ENCODE measurements around the gene PIK3CA.
"Not testable (repeated sequence)": the region's sequence is repeated elsewhere in the genome, so short reads cannot be mapped to it uniquely, and the experiment has no call there.

PIK3CA gene

GRCh38 chr3:179265875-179266274 is 117.7 kb downstream of the PIK3CA start:
- DNase-seq: no peak

DNA sequence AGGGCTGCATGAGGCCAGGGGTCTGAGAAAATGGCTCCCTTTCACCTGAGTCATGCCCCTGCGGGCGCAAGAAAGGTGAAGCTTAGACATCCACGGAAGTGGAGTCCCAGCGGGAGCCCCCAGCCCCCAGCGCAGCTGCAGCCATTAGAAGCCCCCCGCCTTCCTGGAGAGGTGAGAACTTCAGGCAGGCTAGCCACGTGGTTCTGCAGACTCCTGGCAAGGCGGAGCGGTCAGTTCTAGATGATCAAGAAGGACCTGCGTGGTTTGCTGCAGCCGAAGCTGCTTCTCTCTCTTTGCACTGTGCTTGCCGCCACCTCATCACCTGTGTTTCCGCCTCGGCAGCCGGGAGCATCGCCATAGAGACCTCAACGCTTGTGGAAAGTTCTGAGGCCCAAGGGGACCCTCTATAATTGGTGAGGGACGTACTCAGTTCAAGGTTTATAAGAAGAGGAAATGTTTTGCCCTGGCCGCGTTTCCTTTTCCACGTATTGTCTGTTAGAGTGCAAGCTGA is 118.6 kb downstream of the PIK3CA start:
- no peak for DNase-seq

DNA sequence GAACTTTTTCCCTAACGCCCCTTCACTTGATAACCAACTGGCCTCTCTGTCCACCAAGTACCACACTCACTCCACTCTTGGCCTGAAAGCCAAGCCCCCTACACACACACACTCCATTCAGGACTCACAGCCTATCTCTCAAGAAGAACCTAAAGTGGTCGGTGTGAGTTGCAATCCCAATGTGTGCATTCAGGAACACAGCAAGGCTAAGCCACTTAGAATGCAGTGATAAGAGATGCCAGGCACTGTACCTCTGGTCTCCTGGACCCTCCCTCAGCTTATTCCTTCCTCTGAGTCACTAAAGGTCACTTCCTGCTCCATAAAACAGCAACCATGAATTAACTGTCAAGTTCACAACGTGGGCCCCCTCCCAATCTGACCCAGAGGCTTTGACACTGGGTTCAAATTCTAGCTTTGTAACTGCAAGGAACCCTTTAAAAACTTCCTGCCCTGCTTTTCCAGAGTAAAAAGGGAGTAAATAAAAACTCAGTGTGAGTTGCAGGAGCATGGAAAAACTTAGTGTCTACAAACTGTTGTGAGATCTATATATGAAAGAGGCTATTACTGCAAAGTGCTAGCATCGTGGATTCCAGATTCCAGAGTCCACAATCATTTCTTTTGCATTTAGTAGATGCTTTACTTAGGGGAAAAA is 120.4 kb downstream of the PIK3CA start:
- no peak for DNase-seq

- no peak for DNase-seq
Measured at GRCh38 chr3:179269152-179269707, 121.1 kb downstream of the PIK3CA start.

GRCh38 chr3:179272385-179272784 is 124.2 kb downstream of the PIK3CA start:
- peak; percentile 8 for DNase-seq

- not testable (repeated sequence) for DNase-seq
Measured at GRCh38 chr3:179274434-179274833, 126.3 kb downstream of the PIK3CA start.

DNA sequence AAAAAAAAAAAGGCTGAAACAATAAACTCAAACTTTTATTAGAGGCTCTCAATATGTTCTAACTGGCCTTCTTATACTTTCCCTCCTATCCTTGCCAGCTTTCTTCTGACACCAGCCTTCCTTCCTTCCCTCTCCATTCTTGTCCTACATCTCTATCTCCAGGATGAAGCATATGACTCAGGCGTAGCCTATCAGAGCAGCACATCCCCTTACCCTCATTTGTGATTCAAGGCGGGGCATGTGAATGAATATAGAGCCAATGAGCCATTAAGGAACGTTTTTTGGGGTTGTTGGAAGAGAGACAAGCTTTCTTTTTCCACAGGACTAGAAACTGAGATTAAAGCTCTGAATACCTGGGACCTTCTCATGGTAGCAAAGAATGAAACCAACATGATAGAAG is 127.8 kb downstream of the PIK3CA start:
- DNase-seq: no peak

- no peak for DNase-seq
Measured at GRCh38 chr3:179276743-179277142, 128.6 kb downstream of the PIK3CA start.

DNA sequence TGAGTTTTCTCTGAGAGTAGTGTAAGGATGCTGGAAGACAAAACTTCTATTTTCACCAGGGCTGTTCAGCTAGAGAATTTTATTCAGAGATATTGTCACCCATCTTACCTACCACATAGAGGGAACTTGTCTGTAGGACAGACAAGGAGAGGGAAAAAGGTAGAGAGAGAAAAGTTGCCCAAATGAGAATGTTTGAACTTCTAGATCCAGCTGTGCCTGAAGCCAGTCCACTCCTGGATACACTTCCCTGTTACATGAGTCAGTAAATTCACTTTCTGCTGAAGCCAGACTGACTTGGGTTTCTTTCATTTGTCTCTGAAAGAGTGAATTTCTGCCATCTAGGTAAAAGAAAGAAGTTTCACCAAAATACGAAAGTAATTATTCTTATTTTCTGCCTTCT is 130.0 kb downstream of the PIK3CA start:
- no peak for DNase-seq

DNA sequence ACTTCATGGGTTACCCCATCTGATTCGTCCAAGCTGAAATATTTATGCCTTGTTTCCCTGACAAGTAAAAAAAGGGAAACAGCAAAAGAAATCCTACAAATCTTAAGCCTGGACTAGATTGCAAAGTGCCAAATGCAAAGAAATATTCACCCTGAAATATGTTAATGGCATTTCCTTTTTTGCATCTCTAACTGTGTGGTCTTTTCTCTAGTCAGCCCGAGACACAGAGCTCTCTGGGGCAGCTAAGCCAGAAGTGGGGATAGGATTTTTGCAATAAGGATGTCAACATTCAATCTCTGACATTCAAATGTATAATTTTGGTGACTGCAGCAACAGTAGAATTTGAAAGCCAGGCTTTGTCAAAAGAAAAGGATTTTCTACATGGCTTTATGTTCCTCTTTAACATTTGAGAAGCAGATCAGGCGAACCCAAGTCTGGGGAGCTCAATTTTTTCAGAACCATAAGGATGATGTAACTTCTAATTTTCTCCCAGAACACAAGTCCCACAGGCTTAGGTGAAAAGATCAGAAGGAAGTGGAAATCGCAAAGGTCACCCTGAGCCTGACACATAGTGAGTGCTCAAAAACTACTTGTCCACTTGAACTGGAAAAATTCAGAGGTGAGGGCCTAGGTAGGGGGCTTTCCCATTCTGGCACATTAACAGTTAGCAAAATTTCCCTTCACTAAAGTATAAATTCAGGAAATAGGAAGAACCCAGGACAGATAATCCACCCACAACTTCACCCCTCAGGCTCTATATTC is 131.0 kb downstream of the PIK3CA start:
- DNase-seq: no peak

DNA sequence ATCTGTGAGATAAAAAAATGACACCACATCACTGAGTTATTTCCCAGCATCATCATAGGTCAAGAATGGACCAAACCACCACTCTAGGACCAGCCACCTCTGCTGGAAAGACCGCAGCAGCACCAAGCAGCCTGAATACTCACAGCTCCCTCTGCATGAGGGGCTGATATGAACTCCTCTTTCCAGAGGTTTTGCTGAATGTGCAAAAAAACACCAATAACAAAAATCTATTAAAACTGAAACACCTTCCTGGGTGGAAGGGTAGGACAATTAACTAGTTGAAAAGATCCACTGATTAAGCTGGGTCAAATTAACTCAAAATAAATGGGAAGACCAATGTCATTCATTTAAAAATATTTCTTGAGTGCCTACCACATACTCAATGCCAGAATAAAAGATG is 131.7 kb downstream of the PIK3CA start:
- DNase-seq: no peak

DNA sequence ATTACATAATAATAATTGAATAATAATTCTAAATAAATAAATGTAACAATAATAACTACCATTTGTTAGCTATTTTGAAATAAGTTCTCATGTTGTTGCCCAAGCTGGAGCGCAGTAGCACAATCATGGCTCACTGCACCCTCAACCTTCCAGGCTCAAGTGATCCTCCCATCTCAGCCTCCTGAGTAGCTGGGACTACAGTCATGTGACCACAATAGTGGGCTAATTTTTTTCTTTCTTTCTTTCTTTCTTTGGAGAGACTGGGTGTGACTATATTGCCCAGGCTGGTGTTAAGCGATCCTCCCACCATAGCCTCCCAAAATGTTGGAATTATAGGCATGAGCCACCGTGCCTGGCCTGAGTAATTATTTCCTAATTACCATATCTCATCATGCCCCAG is 133.7 kb downstream of the PIK3CA start:
- DNase-seq: no peak

DNA sequence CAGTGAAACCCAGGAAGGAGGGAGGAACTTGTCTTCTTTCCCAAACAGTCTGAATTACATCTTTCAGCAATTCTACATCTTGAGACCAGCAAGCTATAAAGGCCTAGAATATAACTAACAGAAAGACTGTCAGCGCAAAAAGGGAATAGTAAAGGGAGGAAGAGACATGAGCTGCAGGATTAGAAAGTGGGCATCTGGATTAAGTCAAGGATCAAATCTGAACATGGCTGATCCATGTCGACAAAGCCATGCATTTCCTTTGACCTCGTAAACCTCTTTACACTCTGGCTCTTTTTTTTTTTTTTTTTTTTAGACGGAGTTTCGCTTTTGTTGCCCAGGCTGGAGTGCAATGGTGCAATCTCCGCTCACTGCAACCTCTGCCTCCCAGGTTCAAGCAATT is 138.2 kb downstream of the PIK3CA start:
- no peak for DNase-seq

- no peak for DNase-seq
Measured at GRCh38 chr3:179288845-179289244, 140.7 kb downstream of the PIK3CA start.

DNA sequence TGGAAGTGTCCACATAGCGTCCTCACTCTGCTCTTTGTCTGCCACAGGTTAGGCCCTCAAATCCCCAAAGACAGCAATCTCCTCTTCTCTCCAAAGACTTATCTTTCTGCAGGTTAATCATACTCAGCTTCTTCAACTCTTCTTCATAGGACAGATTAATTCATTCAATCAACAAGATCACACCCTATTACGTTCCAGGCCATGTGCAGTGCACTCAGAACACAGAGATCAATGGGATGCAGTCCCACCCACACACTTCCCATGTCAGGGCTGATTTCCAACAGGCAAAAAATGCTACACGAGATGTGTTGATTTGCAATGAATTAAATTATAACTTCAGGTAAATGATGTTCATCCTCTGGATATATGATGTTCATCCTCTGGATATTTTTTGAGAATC is 141.1 kb downstream of the PIK3CA start:
- no peak for DNase-seq

Measured in inflammatory macrophage treated with lipopolysaccharide for 4 hours (primary cell).